K562 (cell line): ENCODE measurements around the gene NOSTRIN. TPM values are rescaled to one million over a fixed set of nuclear protein-coding genes. Genes with fewer than 3 reads are reported as not detected.

Experiments
- AFF1 ChIP-seq, 2 experiments: fragments of 450-650 bp; IDR thresholded peaks; 2 replicates each; pipeline ENCODE4 v1.6.1; 2018; ENCODE audit warnings: mild to moderate bottlenecking in 2 of 2, low read depth in 1 of 2; ENCODE audit not compliant: partially characterized antibody in 2 of 2
- BRCA1 ChIP-seq, 2 experiments: fragments of 450-650 bp in 1 of 2; sonication (generic) in 1 of 2; formaldehyde crosslinking in 1 of 2; IDR thresholded peaks; 2 replicates each; pipeline versions ENCODE4 v1.5.0 to v1.6.1; 2017 to 2020; ENCODE audit warnings: mild to moderate bottlenecking in 1 of 2, missing genetic modification reagents in 1 of 2
- BRD9 ChIP-seq: fragments of 450-650 bp; IDR thresholded peaks from 2 replicates; pipeline ENCODE4 v1.6.1; 2018; ENCODE audit warnings: low read depth; ENCODE audit not compliant: partially characterized antibody
- BRF1 ChIP-seq: IDR thresholded peaks from 3 replicates; pipeline ENCODE4 v1.6.1; 2011; ENCODE audit warnings: borderline replicate concordance, mild to moderate bottlenecking; ENCODE audit not compliant: insufficient read length; ENCODE audit errors: extremely low read depth
- ETV6 ChIP-seq, 3 experiments: fragments of 150-350 bp in 1 of 3; sonication (generic) in 1 of 3; formaldehyde crosslinking in 1 of 3; IDR thresholded peaks; 2 replicates each; pipeline versions ENCODE4 v1.6.1 to v1.8.0; 2014 to 2022; ENCODE audit warnings: borderline replicate concordance in 2 of 3, low read depth in 2 of 3, antibody characterized with exemption in 1 of 3, low read length in 1 of 3, mild to moderate bottlenecking in 1 of 3, missing genetic modification reagents in 1 of 3
- HDGF ChIP-seq: fragments of 450-650 bp; IDR thresholded peaks from 2 replicates; pipeline ENCODE4 v1.6.1; 2016
- HMG20A ChIP-seq: fragments of 450-650 bp; formaldehyde crosslinking; conservative IDR thresholded peaks from 2 replicates; pipeline ENCODE4 v1.4.0; 2020; ENCODE audit warnings: mild to moderate bottlenecking, mixed read lengths
- MBD2 ChIP-seq: sonication (generic); IDR thresholded peaks from 2 replicates; pipeline ENCODE4 v1.6.1; 2016; ENCODE audit warnings: low read depth, borderline replicate concordance
- MEIS2 ChIP-seq: fragments of 450-650 bp; IDR thresholded peaks from 2 replicates; pipeline ENCODE4 v1.6.1; 2014; ENCODE audit warnings: mild to moderate bottlenecking; ENCODE audit not compliant: partially characterized antibody
- SNRNP70 ChIP-seq: fragments of 200-400 bp; formaldehyde crosslinking; optimal IDR thresholded peaks from 2 replicates; pipeline ENCODE3; 2017; ENCODE audit warnings: low read depth, low read length
- USF1 ChIP-seq: sonication (generic); formaldehyde crosslinking; IDR thresholded peaks from 2 replicates; pipeline ENCODE4 v1.9.0; 2022; ENCODE audit warnings: mild to moderate bottlenecking, missing genetic modification reagents
- ZBTB11 ChIP-seq, 3 experiments: fragments of 200-800 bp in 1 of 3; fragments of 250-450 bp in 1 of 3; fragments of 450-650 bp in 1 of 3; sonication (Bioruptor Pico) in 1 of 3; sonication (Bioruptor generic) in 1 of 3; formaldehyde crosslinking in 1 of 3; IDR thresholded peaks; 2 replicates each; pipeline versions ENCODE4 v1.6.1 to v1.8.0; 2016 to 2022; ENCODE audit warnings: mild to moderate bottlenecking in 2 of 3, missing genetic modification characterization in 2 of 3, missing compliant biosample characterization in 1 of 3, moderate library complexity in 1 of 3
- ZBTB12 ChIP-seq: fragments of 250-450 bp; sonication (Bioruptor Pico); IDR thresholded peaks from 2 replicates; pipeline ENCODE4 v1.4.0; 2020
- ZKSCAN3 ChIP-seq: fragments of 250-450 bp; sonication (Bioruptor Pico); IDR thresholded peaks from 2 replicates; pipeline ENCODE4 v1.4.0; 2020
- ZNF121 ChIP-seq: sonication (generic); formaldehyde crosslinking; conservative IDR thresholded peaks from 2 replicates; pipeline ENCODE4 v1.8.0; 2022; ENCODE audit warnings: missing genetic modification reagents
- ZNF217 ChIP-seq: sonication (generic); formaldehyde crosslinking; IDR thresholded peaks from 2 replicates; pipeline ENCODE4 v1.8.0; 2022; ENCODE audit warnings: mild to moderate bottlenecking, missing genetic modification reagents
- ZNF583 ChIP-seq: fragments of 250-450 bp; sonication (Bioruptor Pico); IDR thresholded peaks from 2 replicates; pipeline ENCODE4 v1.4.0; 2020
- ZNF696 ChIP-seq: fragments of 250-450 bp; sonication (Bioruptor Pico); conservative IDR thresholded peaks from 2 replicates; pipeline ENCODE4 v1.4.0; 2020; ENCODE audit warnings: mild to moderate bottlenecking, moderate library complexity
- polyA plus RNA-seq, 8 experiments: library from polyadenylated mRNA; depleted of rRNA in 4 of 8; stranded (reverse) in 5 of 8; unstranded in 3 of 8; fragments of >200 nt; fragmentation: Nextera tagmentation in 2 of 8; fragmentation: Illumina TruSeq in 1 of 8; extraction: Ambion mirVana in 2 of 8; extraction: Trizol in 1 of 8; gene quantifications; 2 replicates each; pipeline versions ENCODE4 v1.2.1 to v1.2.3, GENCODE V29; 2011 to 2014; ENCODE audit warnings: inconsistent platforms in 1 of 8, missing spikeins in 1 of 8
- total RNA-seq, 7 experiments: library from RNA; depleted of rRNA in 6 of 7; stranded (reverse); fragments of >200 nt in 6 of 7; fragmentation: Illumina TruSeq in 2 of 7; extraction: Trizol in 2 of 7; gene quantifications; 2 replicates each; pipeline versions ENCODE4 v1.2.1 to v1.2.3, GENCODE V29; 2011 to 2021; ENCODE audit warnings: low replicate concordance in 1 of 7

Gene NOSTRIN
- total and polyA plus RNA-seq, 9 of the 15 experiments (the other 6 are each of a cell fraction or from before 2014, with no cell fraction given) = 26.7 to 82.9 (median 56.3) TPM

GRCh38 chr2:168851674-168852320 lies 49.4 kb downstream of the NOSTRIN start (continued):
- TF ChIP-seq ZBTB12 (no peak), MEIS2 (peak; percentile 95), BRCA1 (IDR thresholded peaks at IDR 0.05) (no peak), BRCA1 (CRISPR knock-in tag; IDR thresholded peaks at IDR 0.05) (no peak), ETV6 (IDR thresholded peaks at IDR 0.05; ENCODE audit: borderline replicate concordance in 1 of 2, low read depth in 2 of 2, low read length in 1 of 2) (peak in 1 of 2 experiments; percentile 82; a peak in 2 of 4 replicates), ETV6 (CRISPR knock-in tag; IDR thresholded peaks at IDR 0.05; ENCODE audit: borderline replicate concordance) (no peak), AFF1 (IDR thresholded peaks at IDR 0.05; ENCODE audit: low read depth in 1 of 2, partially characterized antibody in 2 of 2) (peak in 1 of 2 experiments; percentile 81), MBD2 (peak; percentile 79; the same call in 1 of the 2 replicates), ZNF696 (CRISPR knock-in tag) (no peak), ZBTB11 (CRISPR knock-in tag; IDR thresholded peaks at IDR 0.05) (peak in 1 of 3 experiments; percentile 43; a peak in 2 of 6 replicates), ZNF583 (CRISPR knock-in tag) (no peak), HMG20A (CRISPR knock-in tag) (no peak), BRF1 (no peak), ZNF217 (CRISPR knock-in tag) (no peak), SNRNP70 (no peak), ZNF121 (no peak), USF1 (CRISPR knock-in tag) (peak; percentile 73), HDGF (no peak), ZKSCAN3 (CRISPR knock-in tag) (no peak), BRD9 (no peak)
